Lower lobe of right lung (tissue), 2 donors: ENCODE measurements around the gene OR12D1. TPM values are rescaled to one million over a fixed set of nuclear protein-coding genes. Genes with fewer than 3 reads are reported as not detected.

ENCODE experiments used
- ATAC-seq, 2 donors: fragments of 200-7000 bp; cut with Tn5 transposase; one replicate each; pipeline ENCODE4 v1.9.1; 2020 to 2022; ENCODE audit warnings: mild to moderate bottlenecking in 2 of 2, moderate library complexity in 2 of 2
- DNase-seq: peaks from one replicate; pipeline ENCODE4 v3.0.0-alpha.2; 2020
- H3K27ac ChIP-seq: fragments of 200-600 bp; one replicate; pipeline ENCODE4 v1.8.0; 2022
- H3K27me3 ChIP-seq: fragments of 200-600 bp; one replicate; pipeline ENCODE4 v1.8.0; 2022; ENCODE audit warnings: low read depth
- H3K36me3 ChIP-seq: fragments of 200-600 bp; one replicate; pipeline ENCODE4 v1.8.0; 2022; ENCODE audit warnings: mild to moderate bottlenecking
- H3K4me1 ChIP-seq: fragments of 200-600 bp; one replicate; pipeline ENCODE4 v1.8.0; 2022
- H3K4me3 ChIP-seq: fragments of 200-600 bp; one replicate; pipeline ENCODE4 v1.8.0; 2022; ENCODE audit warnings: mild to moderate bottlenecking
- H3K9me3 ChIP-seq: fragments of 200-600 bp; one replicate; pipeline ENCODE4 v1.8.0; 2022
- CTCF ChIP-seq: fragments of 200-600 bp; IDR thresholded peaks from one replicate; pipeline ENCODE4 v1.8.0; 2022; ENCODE audit warnings: antibody characterized with exemption, mild to moderate bottlenecking
- intact Hi-C: fragments of 100-400 bp; cut with DNase I; formaldehyde crosslinking; loops from one replicate; pipeline ENCODE4 v1.11.0; 2022
- total RNA-seq: library from RNA; stranded (reverse); fragmentation: NEBNext Ultra II Directional; extraction: Animal tissue kit (Norgen Biotek cat#: 25700); gene quantifications from one replicate; pipeline ENCODE4 v1.2.1, GENCODE V29; 2021
- donor health status: DM: no; HTN: yes; CAD: no; lungs with severe emphysema.

OR12D1 gene
- total RNA-seq, 1 donor from 2014 or later: not detected

DNA sequence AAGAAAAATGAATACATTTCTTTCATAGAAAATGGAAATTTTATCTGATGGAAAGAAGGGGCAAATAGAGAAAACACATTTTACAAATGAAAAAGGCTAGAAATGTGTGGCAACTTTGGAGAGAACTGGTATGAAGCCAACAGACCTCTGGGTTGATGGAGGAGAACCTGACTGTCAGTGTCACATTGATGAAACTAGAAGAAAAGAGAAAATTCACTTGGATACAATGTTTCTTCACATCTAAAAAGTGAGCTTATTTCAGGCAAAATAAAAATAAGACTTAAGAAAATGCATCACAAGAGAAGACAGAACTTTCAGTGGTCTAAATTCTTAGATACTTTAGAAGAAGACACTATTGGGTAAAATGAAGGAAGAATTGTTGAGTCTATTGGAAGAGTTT, 19.4 kb upstream of the OR12D1 start, which contains the start of gene OR12D2:
Gene OR12D2 (plus strand): TSS at position 301 of the 400 bp plus-strand sequence. CDS start 1,069 bp downstream, outside the sequence.
- Histone ChIP-seq H3K27me3 (no peaks in the 10 kb centered on the region), H3K9me3 (no peaks in the 10 kb centered on the region), H3K27ac (no peak within 1 kb of the TSS), H3K36me3 (no peaks in the 10 kb centered on the region), H3K4me1 (no peaks in the 10 kb centered on the region), H3K4me3 (no peak within 1 kb of the TSS)
- DNase-seq (no peak), ATAC-seq (no peak)
- no peak for TF ChIP-seq CTCF
- intact Hi-C loops: no loop called here

DNA sequence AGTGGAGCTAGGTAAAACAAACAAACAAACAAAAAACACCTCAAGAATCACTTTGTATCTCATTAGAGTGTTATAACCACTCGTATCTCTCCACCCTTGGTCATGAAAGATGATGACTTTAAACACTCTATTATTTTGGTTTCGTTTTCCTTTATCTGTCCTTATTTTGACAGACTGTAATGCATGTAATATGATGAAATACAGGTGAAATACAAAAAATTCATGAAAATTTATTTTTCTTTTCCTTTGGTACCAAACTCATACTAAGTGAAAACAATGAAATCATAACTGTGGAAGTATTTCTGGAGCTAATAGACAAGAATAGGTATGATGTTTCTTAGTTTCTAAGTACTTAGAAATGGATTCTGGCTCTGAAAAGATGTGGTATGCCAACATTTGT, 15.2 kb upstream of the OR12D1 start:
- no peak for DNase-seq
- no peak for TF ChIP-seq CTCF
- Histone ChIP-seq H3K4me3 (no peak overlapping the region), H3K36me3 (no peaks in the 10 kb centered on the region), H3K27me3 (no peaks in the 10 kb centered on the region), H3K9me3 (no peaks in the 10 kb centered on the region), H3K4me1 (no peaks in the 10 kb centered on the region), H3K27ac (no peak overlapping the region)
- intact Hi-C loops: no loop called here
- no peak for ATAC-seq

GRCh38 chr6:29403801-29404200, 10.9 kb upstream of the OR12D1 start:
- Histone ChIP-seq H3K27ac (no peak overlapping the region), H3K27me3 (no peaks in the 10 kb centered on the region), H3K4me1 (no peaks in the 10 kb centered on the region), H3K36me3 (no peaks in the 10 kb centered on the region), H3K9me3 (no peaks in the 10 kb centered on the region), H3K4me3 (no peak overlapping the region)
- DNase-seq (no peak), ATAC-seq (no peak)
- no peak for TF ChIP-seq CTCF
- intact Hi-C loops: no loop called here

DNA sequence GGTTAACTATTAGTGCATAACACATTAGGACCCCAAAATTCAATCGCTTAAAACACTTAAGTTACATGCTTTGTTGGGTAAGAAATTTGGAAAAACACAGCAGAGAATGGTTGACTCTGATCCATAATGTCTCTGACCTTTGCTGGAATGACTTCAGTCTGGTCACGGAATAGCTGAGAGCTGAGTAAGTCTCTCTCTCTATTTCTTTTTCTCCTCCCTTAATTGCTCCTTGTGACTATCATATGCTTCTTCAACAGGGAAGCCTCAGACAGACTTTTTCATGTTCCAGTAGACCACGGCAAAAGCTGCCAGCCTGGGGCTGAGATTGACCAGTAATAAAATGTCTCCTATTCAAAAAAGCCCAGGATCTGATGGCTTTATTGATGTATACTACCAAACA, 4.8 kb downstream of the OR12D1 start:
- no peaks in the 10 kb centered on the region for H3K36me3 ChIP-seq
- DNase-seq (no peak), ATAC-seq (no peak)
- no peaks in the 10 kb centered on the region for H3K27me3 ChIP-seq
- H3K9me3 ChIP-seq: no peaks in the 10 kb centered on the region
- no peak overlapping the region for H3K4me3 ChIP-seq
- TF ChIP-seq CTCF: no peak
- intact Hi-C loops: no loop called here
- H3K4me1 ChIP-seq: no peaks in the 10 kb centered on the region
- H3K27ac ChIP-seq: no peak overlapping the region

GRCh38 chr6:29424168-29424567, 9.4 kb downstream of the OR12D1 start:
- Histone ChIP-seq H3K4me1 (no peaks in the 10 kb centered on the region), H3K9me3 (no peaks in the 10 kb centered on the region), H3K27me3 (no peaks in the 10 kb centered on the region), H3K4me3 (no peak overlapping the region), H3K27ac (no peak overlapping the region), H3K36me3 (no peaks in the 10 kb centered on the region)
- ATAC-seq (no peak), DNase-seq (no peak)
- intact Hi-C loops: no loop called here
- TF ChIP-seq CTCF: no peak

- H3K4me1 ChIP-seq: no peaks in the 10 kb centered on the region
- intact Hi-C loops: no loop called here
- no peak for TF ChIP-seq CTCF
- no peak for ATAC-seq
- no peaks in the 10 kb centered on the region for H3K9me3 ChIP-seq
- no peak for DNase-seq
- H3K36me3 ChIP-seq: no peaks in the 10 kb centered on the region
- H3K27me3 ChIP-seq: no peaks in the 10 kb centered on the region
- H3K4me3 ChIP-seq: no peak overlapping the region
- H3K27ac ChIP-seq: no peak overlapping the region
Measured at GRCh38 chr6:29424575-29424974, 9.8 kb downstream of the OR12D1 start.
